CD4-positive, alpha-beta T cell (primary cell): Measurements from ENCODE around the gene EHD3. TPM values are rescaled to one million over a fixed set of nuclear protein-coding genes. Genes with fewer than 3 reads are reported as not detected.

Experiments used
- ATAC-seq: fragments of 200-7000 bp; cut with Tn5 transposase; one replicate; pipeline ENCODE4 v1.10.0; 2022; ENCODE audit warnings: mild to moderate bottlenecking; ENCODE audit not compliant: poor library complexity
- CTCF ChIA-PET: fragments of 350-600 bp; sonication (Branson Sonifier 250); formaldehyde crosslinking; loops from one replicate; lab custom pipeline; 2021; ENCODE audit warnings: antibody characterized with exemption, inconsistent platforms; lab: Charles Lee
- POLR2A ChIA-PET: fragments of 350-600 bp; sonication (Branson Sonifier 250); formaldehyde crosslinking; loops from one replicate; lab custom pipeline; 2021; ENCODE audit warnings: antibody characterized with exemption, inconsistent platforms; lab: Charles Lee
- DNase-seq, 14 experiments: peaks; one replicate each; pipeline ENCODE4 v3.0.0-alpha.2; 2013 to 2020; ENCODE audit warnings: mixed read lengths in 2 of 14
- H3K27ac ChIP-seq, 2 donors: one replicate each; pipeline versions ENCODE4 v1.5.1 to v1.7.0; 2013; ENCODE audit warnings: low read length in 2 of 2, low read depth in 1 of 2, mild to moderate bottlenecking in 1 of 2
- H3K27me3 ChIP-seq, 2 experiments: 1 replicate in 1 of 2; 2 replicates in 1 of 2; pipeline versions ENCODE4 v1.6.1 to v1.7.0; 2013; ENCODE audit warnings: low read length in 2 of 2, control low read depth in 1 of 2, mild to moderate bottlenecking in 1 of 2, moderate library complexity in 1 of 2; ENCODE audit not compliant: insufficient read depth in 2 of 2, control insufficient read depth in 1 of 2
- H3K36me3 ChIP-seq: one replicate; pipeline ENCODE4 v1.6.1; 2013; ENCODE audit warnings: low read length, control low read depth; ENCODE audit not compliant: insufficient read depth
- H3K4me1 ChIP-seq: one replicate; pipeline ENCODE4 v1.6.1; 2013; ENCODE audit warnings: low read length, control low read depth; ENCODE audit not compliant: insufficient read depth
- H3K4me3 ChIP-seq: one replicate; pipeline ENCODE4 v1.5.1; 2013; ENCODE audit warnings: mild to moderate bottlenecking, low read length, moderate library complexity
- H3K9me3 ChIP-seq, 2 experiments: 1 replicate in 1 of 2; 2 replicates in 1 of 2; pipeline versions ENCODE4 v1.6.1 to v1.7.0; 2013; ENCODE audit warnings: low read length in 2 of 2, mild to moderate bottlenecking in 2 of 2, control low read depth in 1 of 2, moderate library complexity in 1 of 2; ENCODE audit not compliant: control insufficient read depth in 1 of 2, insufficient read depth in 1 of 2
- H3K27ac Mint-ChIP-seq: one replicate; pipeline ENCODE4 v1.8.0; 2020; ENCODE audit warnings: mixed read lengths
- H3K27me3 Mint-ChIP-seq: one replicate; pipeline ENCODE4 v1.8.0; 2021; ENCODE audit warnings: mixed read lengths
- H3K36me3 Mint-ChIP-seq: one replicate; pipeline ENCODE4 v1.8.0; 2021; ENCODE audit warnings: low read depth, mixed read lengths
- H3K4me1 Mint-ChIP-seq: one replicate; pipeline ENCODE4 v1.8.0; 2021; ENCODE audit warnings: low read depth, mixed read lengths
- H3K4me3 Mint-ChIP-seq: one replicate; pipeline ENCODE4 v1.8.0; 2020; ENCODE audit warnings: mild to moderate bottlenecking, mixed read lengths
- H3K9me3 Mint-ChIP-seq: one replicate; pipeline ENCODE4 v1.8.0; 2020; ENCODE audit warnings: mixed read lengths
- intact Hi-C, 2 experiments: fragments of 100-400 bp; cut with DNase I in 1 of 2; cut with micrococcal nuclease in 1 of 2; formaldehyde crosslinking; loops; one replicate each; pipeline versions ENCODE4 v1.15.1 to v1.9.0; 2023 to 2025; cut with DNase I, micrococcal nuclease
- total RNA-seq, 174 experiments: library from RNA in 2 of 174; stranded (reverse) in 2 of 174; gene quantifications; one replicate each; pipeline ENCODE4 v1.2.3 and lab custom pipeline; 2021 to 2026
- TF ChIP-seq, protein P1 (sequence below): fragments of 200-600 bp; IDR thresholded peaks from one replicate; pipeline ENCODE4 v1.8.0; 2022; ENCODE audit warnings: antibody characterized with exemption, mild to moderate bottlenecking

Gene EHD3
- total RNA-seq, 2 experiments from 2014 or later = 1.4 to 1.7 TPM

DNA sequence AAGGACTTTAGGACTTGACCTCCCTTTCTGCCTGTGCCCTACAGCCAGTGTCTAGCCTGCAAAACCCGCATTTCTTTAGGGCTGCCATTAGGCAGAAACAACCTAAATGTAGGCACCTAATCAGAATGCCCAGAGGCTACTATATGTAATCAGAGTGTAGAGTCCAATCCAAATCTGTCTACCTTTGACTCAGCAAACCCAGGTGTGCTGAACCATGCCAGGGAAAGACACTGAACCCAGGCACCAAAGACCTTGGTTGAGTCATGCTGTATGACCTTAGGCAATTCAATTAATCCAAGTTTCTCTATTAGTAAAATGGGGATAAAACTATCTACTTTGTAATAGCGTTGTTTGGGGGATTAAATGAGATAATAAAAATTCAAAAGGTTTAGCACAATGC is 37.3 kb upstream of the EHD3 start:
- POLR2A ChIA-PET = no interaction called here
- intact Hi-C loops = no loop called here
- CTCF ChIA-PET = no interaction called here

DNA sequence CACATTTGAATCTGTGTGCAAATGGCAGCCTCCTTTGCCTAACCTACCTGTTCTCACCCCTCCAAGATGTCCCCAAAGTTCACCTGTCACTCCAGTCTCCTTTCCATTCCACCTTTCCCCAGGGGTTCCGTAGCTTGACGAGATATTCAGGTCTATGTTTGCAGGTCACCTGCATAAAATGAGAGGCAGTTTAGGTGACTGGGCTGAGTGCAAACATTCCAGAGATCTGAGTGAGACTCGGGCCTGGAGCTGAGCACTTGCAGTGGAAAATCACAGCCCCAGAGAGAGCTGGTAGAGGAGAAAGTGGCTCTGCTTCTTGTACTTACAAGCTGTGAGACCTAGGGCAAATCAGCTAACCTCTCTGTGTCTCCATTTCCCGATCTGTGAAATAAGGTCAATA is 36.8 kb upstream of the EHD3 start:
- H3K27me3 ChIP-seq = no peaks in the 10 kb centered on the region
- no peaks in the 10 kb centered on the region for H3K9me3 Mint-ChIP-seq
- no peaks in the 10 kb centered on the region for H3K9me3 ChIP-seq
- intact Hi-C loops = no loop called here
- no peak overlapping the region for H3K4me3 Mint-ChIP-seq
- ChIA-PET CTCF (no interaction called here), POLR2A (no interaction called here)
- H3K27ac ChIP-seq = no peak overlapping the region
- TF ChIP-seq, protein P1, sequence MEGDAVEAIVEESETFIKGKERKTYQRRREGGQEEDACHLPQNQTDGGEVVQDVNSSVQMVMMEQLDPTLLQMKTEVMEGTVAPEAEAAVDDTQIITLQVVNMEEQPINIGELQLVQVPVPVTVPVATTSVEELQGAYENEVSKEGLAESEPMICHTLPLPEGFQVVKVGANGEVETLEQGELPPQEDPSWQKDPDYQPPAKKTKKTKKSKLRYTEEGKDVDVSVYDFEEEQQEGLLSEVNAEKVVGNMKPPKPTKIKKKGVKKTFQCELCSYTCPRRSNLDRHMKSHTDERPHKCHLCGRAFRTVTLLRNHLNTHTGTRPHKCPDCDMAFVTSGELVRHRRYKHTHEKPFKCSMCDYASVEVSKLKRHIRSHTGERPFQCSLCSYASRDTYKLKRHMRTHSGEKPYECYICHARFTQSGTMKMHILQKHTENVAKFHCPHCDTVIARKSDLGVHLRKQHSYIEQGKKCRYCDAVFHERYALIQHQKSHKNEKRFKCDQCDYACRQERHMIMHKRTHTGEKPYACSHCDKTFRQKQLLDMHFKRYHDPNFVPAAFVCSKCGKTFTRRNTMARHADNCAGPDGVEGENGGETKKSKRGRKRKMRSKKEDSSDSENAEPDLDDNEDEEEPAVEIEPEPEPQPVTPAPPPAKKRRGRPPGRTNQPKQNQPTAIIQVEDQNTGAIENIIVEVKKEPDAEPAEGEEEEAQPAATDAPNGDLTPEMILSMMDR = no peak
- no peaks in the 10 kb centered on the region for H3K36me3 ChIP-seq
- DNase-seq (no peak), ATAC-seq (no peak)
- no peaks in the 10 kb centered on the region for H3K36me3 Mint-ChIP-seq
- no peak overlapping the region for H3K4me3 ChIP-seq
- H3K27ac Mint-ChIP-seq = no peak overlapping the region
- H3K4me1 Mint-ChIP-seq = no peaks in the 10 kb centered on the region
- H3K27me3 Mint-ChIP-seq = no peaks in the 10 kb centered on the region
- H3K4me1 ChIP-seq = no peaks in the 10 kb centered on the region

More for the DNA sequence above, 37.3 kb upstream of the EHD3 start:
- Histone ChIP-seq H3K36me3 (no peaks in the 10 kb centered on the region), H3K27me3 (no peaks in the 10 kb centered on the region), H3K27ac (no peak overlapping the region), H3K4me3 (no peak overlapping the region), H3K4me1 (no peaks in the 10 kb centered on the region), H3K9me3 (no peaks in the 10 kb centered on the region)
- Mint-ChIP-seq H3K27me3 (no peaks in the 10 kb centered on the region), H3K4me1 (no peaks in the 10 kb centered on the region), H3K4me3 (no peak overlapping the region), H3K9me3 (no peaks in the 10 kb centered on the region), H3K36me3 (no peaks in the 10 kb centered on the region), H3K27ac (no peak overlapping the region)
- DNase-seq = no peak
- TF ChIP-seq, protein P1 = no peak
- ATAC-seq = no peak

GRCh38 chr2:31197669-31198068 is 36.3 kb upstream of the EHD3 start:
- Histone ChIP-seq H3K27ac (no peak overlapping the region), H3K9me3 (no peaks in the 10 kb centered on the region), H3K4me1 (no peaks in the 10 kb centered on the region), H3K27me3 (no peaks in the 10 kb centered on the region), H3K4me3 (no peak overlapping the region), H3K36me3 (no peaks in the 10 kb centered on the region)
- TF ChIP-seq, protein P1 = no peak
- no peaks in the 10 kb centered on the region for H3K36me3 Mint-ChIP-seq
- H3K4me1 Mint-ChIP-seq = no peaks in the 10 kb centered on the region
- intact Hi-C loops = no loop called here
- ATAC-seq (no peak), DNase-seq (no peak)
- H3K4me3 Mint-ChIP-seq = no peak overlapping the region
- no peaks in the 10 kb centered on the region for H3K9me3 Mint-ChIP-seq
- CTCF ChIA-PET = no interaction called here
- POLR2A ChIA-PET = no interaction called here
- H3K27ac Mint-ChIP-seq = no peak overlapping the region
- H3K27me3 Mint-ChIP-seq = no peaks in the 10 kb centered on the region
